GM12878 (cell line): ENCODE measurements around the gene NACC1. TPM values are rescaled to one million over a fixed set of nuclear protein-coding genes. Genes with fewer than 3 reads are reported as not detected.

Source experiments
- ATAC-seq: fragments of 200-7000 bp; cut with Tn5 transposase; 3 replicates; pipeline ENCODE4 v1.9.1; 2020; ENCODE audit warnings: mild to moderate bottlenecking, moderate library complexity
- BruUV-seq: library from RNA; stranded (reverse); fragments of 400-500 nt; replicated peaks from 2 replicates; lab custom pipeline; 2021; lab: Mats Ljungman, UMichigan
- CTCF ChIA-PET: fragments of 300-600 bp; sonication (Branson Sonifier 250); formaldehyde crosslinking; extraction: SDS; loops from one replicate; lab custom pipeline; 2021; ENCODE audit warnings: inconsistent platforms; lab: Yijun Ruan, JAX
- POLR2A ChIA-PET: fragments of 350-600 bp; formaldehyde crosslinking; extraction: SDS; loops from one replicate; lab custom pipeline; 2021; ENCODE audit warnings: inconsistent platforms; lab: Charles Lee
- RAD21 ChIA-PET: fragments of 300-600 bp; sonication (Branson Sonifier 250); formaldehyde crosslinking; loops from one replicate; lab custom pipeline; 2023; ENCODE audit warnings: antibody characterized with exemption; ENCODE audit not compliant: unreplicated experiment; lab: Charles Lee
- SMC1A ChIA-PET: fragments of 300-600 bp; sonication (Branson Sonifier 250); formaldehyde crosslinking; loops from one replicate; lab custom pipeline; 2023; ENCODE audit not compliant: unreplicated experiment, uncharacterized antibody; lab: Charles Lee
- DNase-seq: peaks from one replicate; pipeline ENCODE4 v3.0.0-alpha.2; 2011; ENCODE audit warnings: low read depth, low spot score
- FAIRE-seq: peaks from 3 replicates; lab custom pipeline; 2011; peaks lifted over from hg19 to GRCh38; lab: Jason Lieb, UNC
- H2AFZ ChIP-seq: 2 replicates; pipeline ENCODE4 v1.6.0; 2011; ENCODE audit warnings: low read depth, low read length, control low read depth; ENCODE audit not compliant: control insufficient read depth
- H3K27ac ChIP-seq: 2 replicates; pipeline ENCODE4 v1.5.1; 2011; ENCODE audit warnings: control low read depth; ENCODE audit not compliant: control insufficient read depth, insufficient read depth
- H3K27me3 ChIP-seq, 2 experiments: replicated peaks in 1 of 2; 2 replicates each; pipeline versions ENCODE4 v1.6.0 to v1.6.1; 2011; ENCODE audit warnings: low read length in 1 of 2; ENCODE audit not compliant: control insufficient read depth in 2 of 2, insufficient read depth in 2 of 2
- H3K36me3 ChIP-seq, 2 experiments: 2 replicates each; pipeline ENCODE4 v1.5.1; 2011; ENCODE audit warnings: low read length in 1 of 2; ENCODE audit not compliant: control insufficient read depth in 2 of 2, insufficient read depth in 2 of 2
- H3K4me1 ChIP-seq: 2 replicates; pipeline ENCODE4 v1.6.1; 2011; ENCODE audit warnings: mild to moderate bottlenecking, low read length, moderate library complexity, mixed read lengths; ENCODE audit not compliant: control insufficient read depth, insufficient read depth
- H3K4me2 ChIP-seq: 2 replicates; pipeline ENCODE4 v1.6.0; 2011; ENCODE audit warnings: control low read depth; ENCODE audit not compliant: control insufficient read depth, insufficient read depth
- H3K4me3 ChIP-seq: fragments of 200-600 bp; sonication (generic); 2 replicates; pipeline ENCODE4 v1.5.1; 2016
- H3K79me2 ChIP-seq: 2 replicates; pipeline ENCODE4 v1.6.0; 2011; ENCODE audit warnings: low read length; ENCODE audit not compliant: control insufficient read depth, insufficient read depth
- H3K9ac ChIP-seq: 2 replicates; pipeline ENCODE4 v1.8.0; 2011; ENCODE audit warnings: low read length, control low read depth, mixed read lengths; ENCODE audit not compliant: control insufficient read depth, insufficient read depth
- H3K9me3 ChIP-seq: replicated peaks from 3 replicates; pipeline ENCODE4 v1.5.1; 2011; ENCODE audit warnings: mild to moderate bottlenecking, low read length; ENCODE audit not compliant: control insufficient read depth, insufficient read depth
- H4K20me1 ChIP-seq: 2 replicates; pipeline ENCODE4 v1.6.0; 2011; ENCODE audit not compliant: control insufficient read depth, insufficient read depth
- ATF7 ChIP-seq: fragments of 450-650 bp; IDR thresholded peaks from 2 replicates; pipeline ENCODE4 v1.6.1; 2016; ENCODE audit warnings: low read depth, mild to moderate bottlenecking
- CHD2 ChIP-seq: IDR thresholded peaks from 2 replicates; pipeline ENCODE4 v1.6.1; 2011; ENCODE audit warnings: low read depth, low read length, improper control_type of control experiment, borderline replicate concordance
- CREB1 ChIP-seq: IDR thresholded peaks from 2 replicates; pipeline ENCODE4 v1.6.1; 2012; ENCODE audit warnings: low read depth, mild to moderate bottlenecking, inconsistent platforms
- HDGF ChIP-seq: fragments of 450-650 bp; IDR thresholded peaks from 2 replicates; pipeline ENCODE4 v1.6.1; 2016; ENCODE audit warnings: antibody characterized with exemption
- IKZF1 ChIP-seq: fragments of 450-650 bp; conservative IDR thresholded peaks from 2 replicates; pipeline ENCODE4 v1.6.1; 2017; ENCODE audit warnings: antibody characterized with exemption, mild to moderate bottlenecking
- MEF2B ChIP-seq: fragments of 450-650 bp; IDR thresholded peaks from 2 replicates; pipeline ENCODE4 v1.6.1; 2018; ENCODE audit warnings: mild to moderate bottlenecking, moderate library complexity; ENCODE audit not compliant: partially characterized antibody, poor library complexity, severe bottlenecking
- PAX5 ChIP-seq: IDR thresholded peaks from 2 replicates; pipeline ENCODE4 v1.6.1; 2011; ENCODE audit warnings: low read depth, low read length, borderline replicate concordance
- POLR2A ChIP-seq: IDR thresholded peaks from 2 replicates; pipeline ENCODE4 v1.6.1; 2011; ENCODE audit warnings: low read depth, mild to moderate bottlenecking, low read length
- RAD21 ChIP-seq: IDR thresholded peaks from 2 replicates; pipeline ENCODE4 v1.6.1; 2011; ENCODE audit warnings: mild to moderate bottlenecking, low read depth, low read length, moderate library complexity; ENCODE audit not compliant: insufficient read depth
- RB1 ChIP-seq: fragments of 450-650 bp; formaldehyde crosslinking; IDR thresholded peaks from 2 replicates; pipeline ENCODE4 v1.6.1; 2017; ENCODE audit warnings: mild to moderate bottlenecking, borderline replicate concordance
- TARDBP ChIP-seq: IDR thresholded peaks from 2 replicates; pipeline ENCODE4 v1.6.1; 2016; ENCODE audit warnings: borderline replicate concordance
- WGBS: methylation state at CpG from one replicate; pipeline ENCODE4 v1.1.6; 2016; ENCODE audit warnings: low lambda C conversion rate; ENCODE audit not compliant: insufficient replicate concordance, insufficient coverage; ENCODE audit errors: missing lambda C conversion rate; 5-methylcytosine and 5-hydroxymethylcytosine counted together
- in situ Hi-C: fragments of 300-500 bp; cut with MboI; formaldehyde crosslinking; loops from 9 replicates; pipeline ENCODE4 v1.14.3; 2018; ENCODE audit warnings: mixed read lengths
- intact Hi-C: fragments of 100-400 bp; cut with micrococcal nuclease; formaldehyde crosslinking; loops from one replicate; pipeline ENCODE4 v1.14.2; 2022; ENCODE audit not compliant: unreplicated experiment
- polyA plus RNA-seq, 11 experiments: library from polyadenylated mRNA; depleted of rRNA in 4 of 11; unstranded in 6 of 11; stranded (reverse) in 5 of 11; fragments of >200 nt; fragmentation: Nextera tagmentation in 4 of 11; fragmentation: Illumina TruSeq in 1 of 11; extraction: Ambion mirVana in 4 of 11; extraction: Trizol in 1 of 11; gene quantifications; 1 replicate in 1 of 11; 2 replicates in 10 of 11; pipeline versions ENCODE4 v1.2.1 to v1.2.3, GENCODE V29; 2011 to 2016; ENCODE audit warnings: inconsistent platforms in 2 of 11, missing spikeins in 2 of 11, low read depth in 1 of 11
- total RNA-seq, 4 experiments: library from RNA; depleted of rRNA in 3 of 4; stranded (reverse); fragments of >200 nt in 3 of 4; fragmentation: Illumina TruSeq in 1 of 4; extraction: Trizol in 1 of 4; gene quantifications; 2 replicates each; pipeline versions ENCODE4 v1.2.1 to v1.2.3, GENCODE V29; 2013 to 2021
- TF ChIP-seq, protein P1 (sequence below): fragments of 450-650 bp; formaldehyde crosslinking; IDR thresholded peaks from 2 replicates; pipeline ENCODE4 v1.4.0; 2020; ENCODE audit warnings: mild to moderate bottlenecking, moderate library complexity
- TF ChIP-seq, protein P2 (sequence below): IDR thresholded peaks from 2 replicates; pipeline ENCODE4 v1.6.1; 2011; ENCODE audit warnings: low read depth, mild to moderate bottlenecking, low read length, moderate library complexity, borderline replicate concordance; ENCODE audit errors: extremely low read depth
- TF ChIP-seq, protein P3 (sequence below): fragments of 450-650 bp; formaldehyde crosslinking; IDR thresholded peaks from 2 replicates; pipeline ENCODE4 v1.5.0; 2022; ENCODE audit warnings: mild to moderate bottlenecking, missing genetic modification characterization
- TF ChIP-seq, protein P4 (sequence below): IDR thresholded peaks from 2 replicates; pipeline ENCODE4 v1.6.1; 2011; ENCODE audit warnings: low read depth, low read length, improper control_type of control experiment, borderline replicate concordance

Gene NACC1
- total and polyA plus RNA-seq, 10 of the 15 experiments (the other 5 are each of a cell fraction or from before 2014, with no cell fraction given): 0.18 to 120 (median 19.2) TPM

DNA sequence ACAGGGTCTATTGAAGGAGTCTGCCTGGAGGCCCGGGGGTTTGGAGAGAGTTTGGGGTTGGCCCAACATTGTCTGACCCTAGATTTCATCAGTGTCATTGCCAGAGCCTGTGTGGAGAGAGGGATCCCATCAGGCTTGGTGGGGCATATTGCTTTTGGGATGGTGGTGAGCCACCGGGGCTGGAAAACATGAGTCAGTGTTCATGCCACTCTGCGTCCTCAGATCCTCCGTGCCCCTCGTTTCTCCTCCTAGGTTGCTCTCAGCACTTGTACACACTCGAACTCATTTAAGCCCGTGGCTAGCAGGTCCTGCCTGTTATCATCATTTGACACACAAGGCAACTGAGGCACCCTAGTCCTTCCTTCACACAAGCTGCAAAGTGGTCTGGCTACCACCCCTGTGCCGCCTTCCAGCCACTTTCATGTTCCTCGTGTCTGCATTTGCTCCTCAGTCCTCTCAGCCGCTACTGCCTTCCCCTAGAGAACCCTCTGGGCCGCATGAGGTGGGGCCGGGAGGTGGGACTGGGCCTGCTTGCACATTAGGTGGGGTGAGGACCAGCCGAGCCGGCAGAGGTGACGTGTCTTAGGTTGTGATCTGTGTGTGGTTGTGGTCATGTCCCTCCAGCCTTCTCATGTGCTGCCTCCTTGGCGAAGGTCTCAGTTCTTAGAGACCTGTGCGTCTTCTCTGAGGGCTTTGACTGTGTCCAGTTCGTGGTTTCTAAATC is 3.6 kb downstream of the NACC1 start:
- peak overlapping the region; percentile 65 for H3K4me2 ChIP-seq
- RAD21 ChIA-PET: no interaction called here
- peak; percentile 35 for FAIRE-seq
- SMC1A ChIA-PET: no interaction called here
- POLR2A ChIA-PET: no interaction called here
- CTCF ChIA-PET: interaction anchor here (1.3 to 3.0 kb wide), 2 partner anchors 17 to 28 kb away, joined by 3 to 13 read pairs; partner anchors contain the start of genes IER2 and STX10
- peak overlapping the region; percentile 46; the same call in 1 of the 2 replicates for H3K4me3 ChIP-seq
- BruUV-seq: no TSS peak
- DNase-seq: no peak
- H3K27me3 ChIP-seq: no peaks in the 10 kb centered on the region
- peaks cover 55% of the 10 kb centered on the region for H3K79me2 ChIP-seq
- H3K9ac ChIP-seq: peak overlapping the region; percentile 28; the same call in 1 of the 2 replicates
- 25% methylated on average over 18 of the region's 18 CpGs for WGBS
- no peak overlapping the region; the same call in 1 of the 2 replicates for H3K27ac ChIP-seq
- in situ Hi-C loops: no loop called here
- peak; percentile 68 for ATAC-seq
- peaks cover 5 to 7% of the 10 kb centered on the region in 2 experiments for H3K36me3 ChIP-seq
- peaks cover 10% of the 10 kb centered on the region for H4K20me1 ChIP-seq
- peaks cover 23% of the 10 kb centered on the region for H3K4me1 ChIP-seq
- H2AFZ ChIP-seq: no peak overlapping the region
- intact Hi-C loops: no loop called here
- H3K9me3 ChIP-seq: no peaks in the 10 kb centered on the region
- no peak for TF ChIP-seq RAD21
- TF ChIP-seq CREB1: no peak
- no peak for TF ChIP-seq CHD2
- TF ChIP-seq IKZF1: no peak
- no peak for TF ChIP-seq PAX5
- TF ChIP-seq, protein P1, sequence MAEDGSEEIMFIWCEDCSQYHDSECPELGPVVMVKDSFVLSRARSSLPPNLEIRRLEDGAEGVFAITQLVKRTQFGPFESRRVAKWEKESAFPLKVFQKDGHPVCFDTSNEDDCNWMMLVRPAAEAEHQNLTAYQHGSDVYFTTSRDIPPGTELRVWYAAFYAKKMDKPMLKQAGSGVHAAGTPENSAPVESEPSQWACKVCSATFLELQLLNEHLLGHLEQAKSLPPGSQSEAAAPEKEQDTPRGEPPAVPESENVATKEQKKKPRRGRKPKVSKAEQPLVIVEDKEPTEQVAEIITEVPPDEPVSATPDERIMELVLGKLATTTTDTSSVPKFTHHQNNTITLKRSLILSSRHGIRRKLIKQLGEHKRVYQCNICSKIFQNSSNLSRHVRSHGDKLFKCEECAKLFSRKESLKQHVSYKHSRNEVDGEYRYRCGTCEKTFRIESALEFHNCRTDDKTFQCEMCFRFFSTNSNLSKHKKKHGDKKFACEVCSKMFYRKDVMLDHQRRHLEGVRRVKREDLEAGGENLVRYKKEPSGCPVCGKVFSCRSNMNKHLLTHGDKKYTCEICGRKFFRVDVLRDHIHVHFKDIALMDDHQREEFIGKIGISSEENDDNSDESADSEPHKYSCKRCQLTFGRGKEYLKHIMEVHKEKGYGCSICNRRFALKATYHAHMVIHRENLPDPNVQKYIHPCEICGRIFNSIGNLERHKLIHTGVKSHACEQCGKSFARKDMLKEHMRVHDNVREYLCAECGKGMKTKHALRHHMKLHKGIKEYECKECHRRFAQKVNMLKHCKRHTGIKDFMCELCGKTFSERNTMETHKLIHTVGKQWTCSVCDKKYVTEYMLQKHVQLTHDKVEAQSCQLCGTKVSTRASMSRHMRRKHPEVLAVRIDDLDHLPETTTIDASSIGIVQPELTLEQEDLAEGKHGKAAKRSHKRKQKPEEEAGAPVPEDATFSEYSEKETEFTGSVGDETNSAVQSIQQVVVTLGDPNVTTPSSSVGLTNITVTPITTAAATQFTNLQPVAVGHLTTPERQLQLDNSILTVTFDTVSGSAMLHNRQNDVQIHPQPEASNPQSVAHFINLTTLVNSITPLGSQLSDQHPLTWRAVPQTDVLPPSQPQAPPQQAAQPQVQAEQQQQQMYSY (CRISPR knock-in tag): no peak
- TF ChIP-seq RB1: no peak
- no peak; the same call in 1 of the 2 replicates for TF ChIP-seq ATF7
- TF ChIP-seq MEF2B: no peak
- peak; percentile 13; the same call in 1 of the 2 replicates for TF ChIP-seq POLR2A
- TF ChIP-seq TARDBP: no peak
- TF ChIP-seq, protein P2, sequence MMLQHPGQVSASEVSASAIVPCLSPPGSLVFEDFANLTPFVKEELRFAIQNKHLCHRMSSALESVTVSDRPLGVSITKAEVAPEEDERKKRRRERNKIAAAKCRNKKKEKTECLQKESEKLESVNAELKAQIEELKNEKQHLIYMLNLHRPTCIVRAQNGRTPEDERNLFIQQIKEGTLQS: no peak
- TF ChIP-seq, protein P3, sequence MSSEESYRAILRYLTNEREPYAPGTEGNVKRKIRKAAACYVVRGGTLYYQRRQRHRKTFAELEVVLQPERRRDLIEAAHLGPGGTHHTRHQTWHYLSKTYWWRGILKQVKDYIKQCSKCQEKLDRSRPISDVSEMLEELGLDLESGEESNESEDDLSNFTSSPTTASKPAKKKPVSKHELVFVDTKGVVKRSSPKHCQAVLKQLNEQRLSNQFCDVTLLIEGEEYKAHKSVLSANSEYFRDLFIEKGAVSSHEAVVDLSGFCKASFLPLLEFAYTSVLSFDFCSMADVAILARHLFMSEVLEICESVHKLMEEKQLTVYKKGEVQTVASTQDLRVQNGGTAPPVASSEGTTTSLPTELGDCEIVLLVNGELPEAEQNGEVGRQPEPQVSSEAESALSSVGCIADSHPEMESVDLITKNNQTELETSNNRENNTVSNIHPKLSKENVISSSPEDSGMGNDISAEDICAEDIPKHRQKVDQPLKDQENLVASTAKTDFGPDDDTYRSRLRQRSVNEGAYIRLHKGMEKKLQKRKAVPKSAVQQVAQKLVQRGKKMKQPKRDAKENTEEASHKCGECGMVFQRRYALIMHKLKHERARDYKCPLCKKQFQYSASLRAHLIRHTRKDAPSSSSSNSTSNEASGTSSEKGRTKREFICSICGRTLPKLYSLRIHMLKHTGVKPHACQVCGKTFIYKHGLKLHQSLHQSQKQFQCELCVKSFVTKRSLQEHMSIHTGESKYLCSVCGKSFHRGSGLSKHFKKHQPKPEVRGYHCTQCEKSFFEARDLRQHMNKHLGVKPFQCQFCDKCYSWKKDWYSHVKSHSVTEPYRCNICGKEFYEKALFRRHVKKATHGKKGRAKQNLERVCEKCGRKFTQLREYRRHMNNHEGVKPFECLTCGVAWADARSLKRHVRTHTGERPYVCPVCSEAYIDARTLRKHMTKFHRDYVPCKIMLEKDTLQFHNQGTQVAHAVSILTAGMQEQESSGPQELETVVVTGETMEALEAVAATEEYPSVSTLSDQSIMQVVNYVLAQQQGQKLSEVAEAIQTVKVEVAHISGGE (CRISPR knock-in tag): no peak
- TF ChIP-seq HDGF: peak; percentile 56; the same call in 1 of the 2 replicates
- TF ChIP-seq, protein P4, sequence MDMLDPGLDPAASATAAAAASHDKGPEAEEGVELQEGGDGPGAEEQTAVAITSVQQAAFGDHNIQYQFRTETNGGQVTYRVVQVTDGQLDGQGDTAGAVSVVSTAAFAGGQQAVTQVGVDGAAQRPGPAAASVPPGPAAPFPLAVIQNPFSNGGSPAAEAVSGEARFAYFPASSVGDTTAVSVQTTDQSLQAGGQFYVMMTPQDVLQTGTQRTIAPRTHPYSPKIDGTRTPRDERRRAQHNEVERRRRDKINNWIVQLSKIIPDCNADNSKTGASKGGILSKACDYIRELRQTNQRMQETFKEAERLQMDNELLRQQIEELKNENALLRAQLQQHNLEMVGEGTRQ: no peak
